ENCODE data around the gene AGA. TPM values are rescaled to one million over a fixed set of nuclear protein-coding genes. Genes with fewer than 3 reads are reported as not detected.

Gene AGA
- polyA plus RNA-seq, 1 of the 3 experiments (the other 2 are of a cell fraction): 36.8 TPM

DNA sequence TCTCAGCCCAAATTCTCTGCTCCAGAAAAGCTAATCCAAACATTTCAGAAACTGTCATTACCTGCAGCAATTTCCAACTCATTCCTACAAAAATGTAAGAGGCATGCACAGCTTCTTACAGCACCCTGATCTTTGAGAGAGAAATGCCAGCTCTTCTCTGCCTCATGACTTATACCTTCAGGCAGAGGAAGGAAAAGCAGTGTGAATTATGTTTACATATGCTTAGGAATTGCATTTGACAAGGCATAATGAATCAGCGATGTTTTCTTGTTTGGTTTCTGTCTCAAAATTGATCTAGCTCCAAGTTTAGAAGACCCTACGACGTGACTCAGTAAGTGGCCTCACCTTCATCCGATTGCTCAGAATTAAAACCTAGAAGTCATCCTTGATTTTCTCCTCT, 21.8 kb upstream of the AGA start:
- POLR2A ChIA-PET: no interaction called here
- no peak for DNase-seq
- CTCF ChIA-PET: interaction anchor here (0.5 kb wide), 1 partner anchor 1787 kb away, joined by 3 read pairs; no protein-coding TSS in a partner anchor

GRCh38 chr4:177461606-177462005, 19.4 kb upstream of the AGA start:
- no peak overlapping the region for H3K4me2 ChIP-seq
- H3K4me3 ChIP-seq (ENCODE audit: low read depth in 2 of 2, low read length in 1 of 2): no peak overlapping the region
- TF ChIP-seq GABPA (IDR thresholded peaks at IDR 0.05; ENCODE audit: low read depth) (no peak), RAD21 (IDR thresholded peaks at IDR 0.05; ENCODE audit: low read length) (no peak), TEAD4 (IDR thresholded peaks at IDR 0.05; ENCODE audit: borderline replicate concordance, insufficient read depth) (no peak), FOSL2 (IDR thresholded peaks at IDR 0.05; ENCODE audit: borderline replicate concordance, low read depth) (no peak), POLR2AphosphoS5 (IDR thresholded peaks at IDR 0.05; ENCODE audit: low read depth, low read length) (no peak), IRF3 (IDR thresholded peaks at IDR 0.05; ENCODE audit: low read depth, low read length) (no peak), JUND (IDR thresholded peaks at IDR 0.05) (no peak), YY1 (IDR thresholded peaks at IDR 0.05; ENCODE audit: low read depth) (no peak), EZH2phosphoT487 (IDR thresholded peaks at IDR 0.05; ENCODE audit: borderline replicate concordance, low read depth) (no peak), FOXM1 (IDR thresholded peaks at IDR 0.05; ENCODE audit: low read depth) (no peak), RXRA (IDR thresholded peaks at IDR 0.05; ENCODE audit: borderline replicate concordance, low read depth) (no peak), TCF12 (IDR thresholded peaks at IDR 0.05) (no peak), TAF1 (IDR thresholded peaks at IDR 0.05; ENCODE audit: borderline replicate concordance, low read depth, low read length) (no peak)
- H3K9me3 ChIP-seq: no peaks in the 10 kb centered on the region
- H3K9ac ChIP-seq: no peak overlapping the region
- ChIA-PET CTCF (no interaction called here), POLR2A (no interaction called here)
- H4K20me1 ChIP-seq (ENCODE audit: insufficient read depth): no peaks in the 10 kb centered on the region
- H2AFZ ChIP-seq (ENCODE audit: low read depth): no peak overlapping the region
- no peaks in the 10 kb centered on the region for H3K27me3 ChIP-seq (ENCODE audit: insufficient read depth)
- H3K79me2 ChIP-seq (ENCODE audit: insufficient read depth): no peaks in the 10 kb centered on the region
- no peaks in the 10 kb centered on the region for H3K4me1 ChIP-seq (ENCODE audit: control insufficient read depth in 1 of 2, insufficient read depth in 2 of 2, low read depth in 1 of 2, low read length in 1 of 2)
- H3K9me2 ChIP-seq: no peaks in the 10 kb centered on the region
- no peak for DNase-seq
- no peak overlapping the region for H3K27ac ChIP-seq (ENCODE audit: low read depth in 2 of 2, low read length in 1 of 2)
- 75% methylated on average over 4 of the region's 5 CpGs for WGBS (ENCODE audit: low lambda C conversion rate)
- no peaks in the 10 kb centered on the region for H3K36me3 ChIP-seq (replicated peaks in 1 of 2; ENCODE audit: control insufficient read depth in 1 of 2, insufficient read depth in 2 of 2, low read length in 1 of 2)
- no peaks in the 10 kb centered on the region for H3F3A ChIP-seq (replicated peaks; ENCODE audit: insufficient read depth)

More for the DNA sequence above, 21.8 kb upstream of the AGA start:
- H4K20me1 ChIP-seq (ENCODE audit: insufficient read depth): no peaks in the 10 kb centered on the region
- H3K36me3 ChIP-seq (replicated peaks in 1 of 2; ENCODE audit: control insufficient read depth in 1 of 2, insufficient read depth in 2 of 2, low read length in 1 of 2): no peaks in the 10 kb centered on the region
- no peaks in the 10 kb centered on the region for H3K79me2 ChIP-seq (ENCODE audit: insufficient read depth)
- no peak overlapping the region for H3K4me3 ChIP-seq (ENCODE audit: low read depth in 2 of 2, low read length in 1 of 2)
- H3K27me3 ChIP-seq (ENCODE audit: insufficient read depth): no peaks in the 10 kb centered on the region
- 75% methylated on average over 4 of the region's 4 CpGs for WGBS (ENCODE audit: low lambda C conversion rate)
- H3K27ac ChIP-seq (ENCODE audit: low read depth in 2 of 2, low read length in 1 of 2): no peak overlapping the region
- no peak for TF ChIP-seq RAD21 (IDR thresholded peaks at IDR 0.05; ENCODE audit: low read length)
- TF ChIP-seq FOSL2 (IDR thresholded peaks at IDR 0.05; ENCODE audit: borderline replicate concordance, low read depth): no peak
- TF ChIP-seq RXRA (IDR thresholded peaks at IDR 0.05; ENCODE audit: borderline replicate concordance, low read depth): no peak
- peak; percentile 18; the same call in 1 of the 2 replicates for TF ChIP-seq TCF12 (IDR thresholded peaks at IDR 0.05)
- TF ChIP-seq, protein P1, sequence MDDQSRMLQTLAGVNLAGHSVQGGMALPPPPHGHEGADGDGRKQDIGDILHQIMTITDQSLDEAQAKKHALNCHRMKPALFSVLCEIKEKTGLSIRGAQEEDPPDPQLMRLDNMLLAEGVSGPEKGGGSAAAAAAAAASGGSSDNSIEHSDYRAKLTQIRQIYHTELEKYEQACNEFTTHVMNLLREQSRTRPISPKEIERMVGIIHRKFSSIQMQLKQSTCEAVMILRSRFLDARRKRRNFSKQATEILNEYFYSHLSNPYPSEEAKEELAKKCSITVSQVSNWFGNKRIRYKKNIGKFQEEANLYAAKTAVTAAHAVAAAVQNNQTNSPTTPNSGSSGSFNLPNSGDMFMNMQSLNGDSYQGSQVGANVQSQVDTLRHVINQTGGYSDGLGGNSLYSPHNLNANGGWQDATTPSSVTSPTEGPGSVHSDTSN (IDR thresholded peaks at IDR 0.05): peak; percentile 37
- TF ChIP-seq POLR2AphosphoS5 (IDR thresholded peaks at IDR 0.05; ENCODE audit: low read depth, low read length): no peak
- no peak for TF ChIP-seq SMC3 (IDR thresholded peaks at IDR 0.05; ENCODE audit: low read depth, low read length)
- TF ChIP-seq NFIC (IDR thresholded peaks at IDR 0.05; ENCODE audit: borderline replicate concordance): no peak
- TF ChIP-seq, protein P2, sequence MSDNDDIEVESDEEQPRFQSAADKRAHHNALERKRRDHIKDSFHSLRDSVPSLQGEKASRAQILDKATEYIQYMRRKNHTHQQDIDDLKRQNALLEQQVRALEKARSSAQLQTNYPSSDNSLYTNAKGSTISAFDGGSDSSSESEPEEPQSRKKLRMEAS (IDR thresholded peaks at IDR 0.05; ENCODE audit: low read depth): no peak
- no peak overlapping the region for H3K4me2 ChIP-seq
- no peaks in the 10 kb centered on the region for H3K4me1 ChIP-seq (ENCODE audit: control insufficient read depth in 1 of 2, insufficient read depth in 2 of 2, low read depth in 1 of 2, low read length in 1 of 2)
- H2AFZ ChIP-seq (ENCODE audit: low read depth): no peak overlapping the region
- H3F3A ChIP-seq (replicated peaks; ENCODE audit: insufficient read depth): no peaks in the 10 kb centered on the region
- H3K9me3 ChIP-seq: no peaks in the 10 kb centered on the region
- no peaks in the 10 kb centered on the region for H3K9me2 ChIP-seq
- no peak overlapping the region for H3K9ac ChIP-seq

Data from SK-N-SH (cell line).